ENCODE data around the gene UBR1. TPM values are rescaled to one million over a fixed set of nuclear protein-coding genes. Genes with fewer than 3 reads are reported as not detected.

UBR1 gene
- total RNA-seq, 4 donors from 2014 or later: 20.2 to 31.3 (median 22.5) TPM

DNA sequence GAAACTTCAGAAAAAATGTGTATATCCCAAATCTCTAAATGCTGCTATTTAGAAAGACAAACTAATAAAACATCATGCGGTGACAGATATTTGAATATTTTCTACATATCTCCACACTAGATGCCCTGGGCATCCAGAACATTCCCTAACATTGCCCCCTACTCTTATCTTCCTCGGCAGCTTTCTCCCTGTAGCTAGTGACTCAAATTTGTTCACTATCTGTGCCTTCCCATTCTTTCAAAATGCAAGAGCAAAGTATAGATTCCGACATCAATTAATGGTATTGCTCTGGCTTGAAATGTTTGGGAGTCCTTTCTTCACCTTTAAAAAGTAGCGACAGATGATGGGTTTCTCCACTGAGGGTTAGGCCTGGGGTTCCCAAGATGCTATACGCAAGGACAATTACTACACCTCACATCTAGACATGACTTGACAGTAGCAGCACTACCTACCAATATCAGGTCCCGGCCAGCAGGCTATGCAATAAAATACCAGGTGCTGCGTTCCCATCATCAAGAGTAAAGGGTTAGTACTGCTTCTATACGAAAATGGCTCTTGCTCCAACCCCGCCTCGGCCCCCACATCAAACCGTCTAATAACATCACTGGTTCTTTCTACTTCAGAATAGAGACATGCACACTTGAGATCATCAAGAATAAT is 631 bp downstream of the UBR1 start:
- DNase-seq (peak in 1 of 2 donors; percentile 31), ATAC-seq (peak; percentile 38 to 49)
- peak overlapping the region; percentile 77 to 95 (median 90) for H3K27ac ChIP-seq
- no peaks in the 10 kb centered on the region for H3K27me3 ChIP-seq
- peaks cover 34 to 49% of the 10 kb centered on the region in 2 donors for H3K4me1 ChIP-seq
- H3K36me3 ChIP-seq: no peaks in the 10 kb centered on the region
- TF ChIP-seq POLR2A (IDR thresholded peaks at IDR 0.05): no peak
- TF ChIP-seq, protein P1, sequence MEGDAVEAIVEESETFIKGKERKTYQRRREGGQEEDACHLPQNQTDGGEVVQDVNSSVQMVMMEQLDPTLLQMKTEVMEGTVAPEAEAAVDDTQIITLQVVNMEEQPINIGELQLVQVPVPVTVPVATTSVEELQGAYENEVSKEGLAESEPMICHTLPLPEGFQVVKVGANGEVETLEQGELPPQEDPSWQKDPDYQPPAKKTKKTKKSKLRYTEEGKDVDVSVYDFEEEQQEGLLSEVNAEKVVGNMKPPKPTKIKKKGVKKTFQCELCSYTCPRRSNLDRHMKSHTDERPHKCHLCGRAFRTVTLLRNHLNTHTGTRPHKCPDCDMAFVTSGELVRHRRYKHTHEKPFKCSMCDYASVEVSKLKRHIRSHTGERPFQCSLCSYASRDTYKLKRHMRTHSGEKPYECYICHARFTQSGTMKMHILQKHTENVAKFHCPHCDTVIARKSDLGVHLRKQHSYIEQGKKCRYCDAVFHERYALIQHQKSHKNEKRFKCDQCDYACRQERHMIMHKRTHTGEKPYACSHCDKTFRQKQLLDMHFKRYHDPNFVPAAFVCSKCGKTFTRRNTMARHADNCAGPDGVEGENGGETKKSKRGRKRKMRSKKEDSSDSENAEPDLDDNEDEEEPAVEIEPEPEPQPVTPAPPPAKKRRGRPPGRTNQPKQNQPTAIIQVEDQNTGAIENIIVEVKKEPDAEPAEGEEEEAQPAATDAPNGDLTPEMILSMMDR (IDR thresholded peaks at IDR 0.05 in 4 of 5, conservative IDR thresholded peaks at IDR 0.05 in 1 of 5): no peak
- peak overlapping the region; percentile 69 to 98 (median 84) for H3K4me3 ChIP-seq
- no peaks in the 10 kb centered on the region for H3K9me3 ChIP-seq
- intact Hi-C loops (cut with DNase I; ENCODE audit: low total_unique reads) (loop anchor here (10.0 kb wide), 2 partner anchors 170 to 230 kb away; partner anchors contain the start of gene LCMT2), in situ Hi-C loops (cut with MboI; ENCODE audit: low sequenced_read_pairs in 4 of 4) (no loop called here)

DNA sequence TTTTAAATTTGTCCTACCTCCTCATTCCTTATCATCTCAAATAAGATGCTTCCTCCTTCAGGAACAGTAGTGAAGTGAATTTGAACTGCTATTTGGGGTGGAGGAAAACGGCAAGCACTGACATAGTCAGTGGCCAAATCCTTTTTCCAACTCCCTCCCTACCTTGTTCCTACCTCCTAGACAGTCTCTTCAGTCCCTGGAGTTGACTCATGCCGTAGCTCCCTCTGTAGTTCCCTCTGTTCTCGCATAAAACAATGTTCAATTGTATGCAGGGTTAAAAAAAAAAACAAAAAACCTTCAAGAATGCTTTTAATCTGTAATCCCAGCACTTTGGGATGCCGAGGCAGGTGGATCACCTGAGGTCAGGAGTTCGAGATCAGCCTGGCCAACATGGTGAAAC is 1.4 kb downstream of the UBR1 start:
- intact Hi-C loops (cut with DNase I; ENCODE audit: low total_unique reads): loop anchor here (10.0 kb wide), 2 partner anchors 170 to 230 kb away; partner anchors contain the start of gene LCMT2
- Histone ChIP-seq H3K4me3 (peak overlapping the region in 3 of 4 donors; percentile 79 to 98 (median 88)), H3K36me3 (no peaks in the 10 kb centered on the region), H3K27me3 (no peaks in the 10 kb centered on the region), H3K4me1 (peaks cover 34 to 49% of the 10 kb centered on the region in 2 donors), H3K27ac (peak overlapping the region; percentile 77 to 95 (median 90)), H3K9me3 (no peaks in the 10 kb centered on the region)
- in situ Hi-C loops (cut with MboI; ENCODE audit: low sequenced_read_pairs in 4 of 4): no loop called here
- ATAC-seq: no peak
- no peak for DNase-seq
- TF ChIP-seq, protein P1 (IDR thresholded peaks at IDR 0.05 in 4 of 5, conservative IDR thresholded peaks at IDR 0.05 in 1 of 5): no peak
- no peak for TF ChIP-seq POLR2A (IDR thresholded peaks at IDR 0.05)

DNA sequence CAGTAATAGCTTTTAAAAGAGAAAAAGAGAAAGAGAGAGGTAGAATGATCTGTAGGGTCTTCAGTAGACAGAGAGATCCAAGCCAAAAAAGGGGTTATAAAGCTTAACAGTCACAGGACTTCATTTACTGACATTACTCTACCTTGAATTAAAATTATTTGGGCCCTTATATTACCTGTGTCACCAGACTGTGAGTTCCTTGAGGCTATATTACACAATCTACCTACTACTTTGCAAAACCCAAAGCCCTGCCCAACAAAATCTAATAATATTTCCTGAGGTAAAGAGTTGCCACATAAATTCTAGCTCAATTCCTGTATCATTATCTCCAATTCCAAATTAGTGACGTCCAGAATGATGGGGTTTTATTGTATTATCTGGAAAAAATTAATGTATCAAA is 1.9 kb downstream of the UBR1 start:
- no peaks in the 10 kb centered on the region for H3K9me3 ChIP-seq
- TF ChIP-seq POLR2A (IDR thresholded peaks at IDR 0.05): no peak
- DNase-seq (no peak), ATAC-seq (peak in 1 of 2 donors; percentile 50)
- H3K27me3 ChIP-seq: no peaks in the 10 kb centered on the region
- peak overlapping the region; percentile 77 to 95 (median 90) for H3K27ac ChIP-seq
- H3K4me1 ChIP-seq: peaks cover 34 to 49% of the 10 kb centered on the region in 2 donors
- no peaks in the 10 kb centered on the region for H3K36me3 ChIP-seq
- in situ Hi-C loops (cut with MboI; ENCODE audit: low sequenced_read_pairs in 4 of 4) (no loop called here), intact Hi-C loops (cut with DNase I; ENCODE audit: low total_unique reads) (loop anchor here (10.0 kb wide), 2 partner anchors 171 to 231 kb away; partner anchors contain the start of gene LCMT2)
- H3K4me3 ChIP-seq: no peak overlapping the region

DNA sequence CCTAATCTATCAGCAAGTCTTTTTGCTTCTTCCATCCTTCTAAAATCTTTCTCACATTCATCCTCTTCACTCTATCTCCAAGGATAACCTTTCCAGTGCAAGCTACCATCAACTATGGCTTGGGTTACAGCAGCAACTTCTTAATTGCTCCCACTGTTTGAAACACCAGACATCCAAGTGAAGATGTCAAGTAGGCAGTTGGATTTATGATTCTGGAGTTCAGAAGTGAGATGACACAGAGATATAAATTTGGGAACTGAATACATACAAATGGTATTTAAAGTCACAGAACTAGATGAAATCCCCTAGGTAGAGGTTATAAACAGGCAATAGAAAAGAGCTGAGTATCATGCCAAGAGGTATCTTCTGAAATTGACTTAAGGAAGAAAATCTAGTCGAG is 3.7 kb downstream of the UBR1 start:
- Histone ChIP-seq H3K4me3 (no peak overlapping the region), H3K27ac (peak overlapping the region; percentile 29 to 95 (median 90)), H3K4me1 (peaks cover 34 to 49% of the 10 kb centered on the region in 2 donors), H3K36me3 (no peaks in the 10 kb centered on the region), H3K27me3 (no peaks in the 10 kb centered on the region), H3K9me3 (no peaks in the 10 kb centered on the region)
- in situ Hi-C loops (cut with MboI; ENCODE audit: low sequenced_read_pairs in 4 of 4): no loop called here
- no peak for TF ChIP-seq POLR2A (IDR thresholded peaks at IDR 0.05)
- TF ChIP-seq, protein P1 (IDR thresholded peaks at IDR 0.05 in 4 of 5, conservative IDR thresholded peaks at IDR 0.05 in 1 of 5): no peak
- intact Hi-C loops (cut with DNase I; ENCODE audit: low total_unique reads): loop anchor here (10.0 kb wide), 2 partner anchors 173 to 233 kb away; partner anchors contain the start of gene LCMT2
- ATAC-seq (peak; percentile 20 to 38), DNase-seq (no peak)

DNA sequence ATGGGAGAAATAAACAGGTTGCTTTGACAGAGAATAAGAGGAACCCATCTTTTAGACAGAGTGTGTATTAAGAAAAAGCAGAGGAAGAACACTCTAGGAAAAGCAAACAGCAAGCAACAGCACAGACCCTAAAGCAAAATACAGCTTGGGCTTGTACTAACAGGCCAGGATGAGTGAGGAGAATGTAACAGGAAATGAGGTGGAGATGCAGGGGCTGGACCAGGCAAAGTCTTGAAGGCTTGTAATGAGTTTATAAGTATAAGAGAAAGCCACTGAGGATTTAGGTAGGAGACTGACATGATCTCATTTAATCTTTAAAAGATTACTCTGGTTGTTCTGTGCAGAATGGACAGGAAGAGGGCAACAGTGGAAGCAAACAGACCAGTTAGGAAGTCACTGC is 4.9 kb downstream of the UBR1 start:
- TF ChIP-seq POLR2A (IDR thresholded peaks at IDR 0.05): no peak
- TF ChIP-seq, protein P1 (IDR thresholded peaks at IDR 0.05 in 4 of 5, conservative IDR thresholded peaks at IDR 0.05 in 1 of 5): no peak
- no peak for ATAC-seq
- Histone ChIP-seq H3K4me1 (peaks cover 34 to 49% of the 10 kb centered on the region in 2 donors), H3K9me3 (no peaks in the 10 kb centered on the region), H3K36me3 (no peaks in the 10 kb centered on the region), H3K27me3 (no peaks in the 10 kb centered on the region), H3K4me3 (no peak overlapping the region), H3K27ac (peak overlapping the region in 2 of 4 donors; percentile 18 to 95)
- DNase-seq: no peak
- in situ Hi-C loops (cut with MboI; ENCODE audit: low sequenced_read_pairs in 4 of 4) (no loop called here), intact Hi-C loops (cut with DNase I; ENCODE audit: low total_unique reads) (loop anchor here (10.0 kb wide), 2 partner anchors 174 to 234 kb away; partner anchors contain the start of gene LCMT2)

Data from gastrocnemius medialis (tissue), 4 donors.